Activated CD8-positive, alpha-beta memory T cell treated with anti-CD3 and anti-CD28 coated beads for 36 hours (primary cell): ENCODE measurements around the gene NAT14. TPM values are rescaled to one million over a fixed set of nuclear protein-coding genes. Genes with fewer than 3 reads are reported as not detected.

Experiments
- CTCF ChIA-PET: fragments of 350-600 bp; sonication (Branson Sonifier 250); formaldehyde crosslinking; loops from one replicate; lab custom pipeline; 2021; ENCODE audit warnings: antibody characterized with exemption; lab: Charles Lee
- POLR2A ChIA-PET: fragments of 350-600 bp; sonication (Branson Sonifier 250); formaldehyde crosslinking; loops from one replicate; lab custom pipeline; 2021; ENCODE audit warnings: antibody characterized with exemption; lab: Charles Lee
- total RNA-seq, 2 experiments: library from RNA; stranded (reverse); gene quantifications; one replicate each; pipeline ENCODE4 v1.2.3, GENCODE V29; 2021

NAT14 gene
- total RNA-seq, 2 experiments from 2014 or later, result 32.7 to 33.1 TPM

- POLR2A ChIA-PET, result interaction anchor here (0.6 kb wide), 2 partner anchors 26 to 103 kb away, joined by 3 to 6 read pairs; no protein-coding TSS in a partner anchor
Observed at GRCh38 chr19:55451163-55451964, 33.6 kb upstream of the NAT14 start.

DNA sequence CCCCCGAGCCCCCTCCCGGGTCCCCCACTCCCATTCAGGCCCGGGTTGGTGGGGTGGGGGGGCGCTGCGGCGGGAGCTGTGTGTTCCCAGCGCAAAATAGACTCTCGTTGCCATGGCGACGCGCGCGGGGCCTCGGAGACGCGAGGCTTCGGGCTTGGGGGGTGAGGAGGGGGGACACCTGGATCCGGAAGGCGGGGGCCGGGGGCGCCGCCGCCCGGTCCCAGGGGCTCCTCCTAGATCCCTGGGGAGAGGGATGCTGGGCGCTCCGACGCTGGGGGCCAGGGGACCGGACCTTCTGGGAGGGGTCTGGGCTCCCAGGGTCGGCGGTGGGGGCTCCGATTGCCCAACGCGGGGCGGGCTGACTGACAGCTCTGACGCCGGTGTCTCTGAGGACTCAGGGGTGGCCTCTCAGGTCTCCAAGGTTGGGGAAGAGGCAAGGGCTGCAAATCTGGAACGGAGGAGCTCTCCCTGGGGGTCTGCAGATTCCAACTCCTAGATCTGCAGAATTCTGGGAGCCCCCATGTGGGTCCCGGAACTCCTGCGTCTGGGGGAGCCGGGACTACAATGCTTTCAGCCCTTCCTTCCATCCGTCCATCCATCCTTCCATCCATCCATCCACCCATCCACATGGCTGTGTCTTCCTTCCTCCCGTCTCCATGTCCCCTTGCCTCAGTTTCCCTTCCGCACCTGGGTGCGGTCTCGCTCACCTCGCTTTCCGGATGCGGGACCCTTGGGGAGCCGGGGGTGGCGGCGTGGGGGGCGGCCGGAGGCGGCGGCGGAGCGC, 32.8 kb upstream of the NAT14 start:
- CTCF ChIA-PET, result interaction anchor here (0.6 to 2.2 kb wide), 4 partner anchors 10 to 215 kb away, joined by 3 to 7 read pairs (median 4); partner anchors contain the start of gene ISOC2
- POLR2A ChIA-PET, result interaction anchor here (0.6 kb wide), 1 partner anchor 104 kb away, joined by 3 read pairs; no protein-coding TSS in a partner anchor

More at GRCh38 chr19:55451163-55451964, 33.6 kb upstream of the NAT14 start:
- CTCF ChIA-PET, result interaction anchor here (0.6 to 1.1 kb wide), 3 partner anchors 16 to 216 kb away, joined by 3 to 4 read pairs (median 3); no protein-coding TSS in a partner anchor

DNA sequence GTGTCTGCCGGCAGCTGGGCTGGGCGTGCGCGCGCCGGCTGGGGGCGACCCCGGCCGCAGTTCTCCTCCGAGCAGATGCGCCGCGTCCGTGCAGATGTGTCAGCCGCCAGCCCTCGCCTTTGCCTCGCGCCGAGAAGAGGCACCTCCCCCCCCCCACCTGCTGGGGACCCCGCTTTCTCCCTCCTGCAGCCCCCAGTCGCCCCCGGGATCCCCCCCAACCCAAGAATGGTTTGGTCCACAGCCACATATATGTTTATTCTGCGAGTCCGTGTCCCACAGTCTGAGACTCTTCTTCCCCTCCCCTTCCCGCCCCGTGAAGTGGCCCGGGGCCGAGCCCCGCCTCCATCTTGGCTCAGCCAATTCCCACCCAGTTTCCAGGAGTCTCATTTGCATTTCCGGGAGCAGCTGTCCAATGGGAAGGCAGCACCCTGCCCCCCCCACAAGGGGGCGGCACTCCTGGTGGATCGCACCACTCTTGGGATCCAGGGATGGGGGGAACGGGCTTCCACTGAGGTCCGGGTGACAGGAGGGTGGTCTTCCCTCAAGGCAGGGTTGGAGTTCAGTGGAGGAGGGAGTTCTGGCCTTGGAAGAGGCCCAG, 32.1 kb upstream of the NAT14 start:
- CTCF ChIA-PET, result interaction anchor here (1.0 to 2.2 kb wide), 5 partner anchors 9 to 312 kb away, joined by 3 to 7 read pairs (median 4); partner anchors contain the start of gene ISOC2
- POLR2A ChIA-PET, result no interaction called here

- CTCF ChIA-PET, result interaction anchor here (0.7 to 2.2 kb wide), 5 partner anchors 8 to 313 kb away, joined by 3 to 7 read pairs (median 4); partner anchors contain the start of gene ISOC2
- POLR2A ChIA-PET, result no interaction called here
Observed at GRCh38 chr19:55453511-55454260, 31.3 kb upstream of the NAT14 start.

DNA sequence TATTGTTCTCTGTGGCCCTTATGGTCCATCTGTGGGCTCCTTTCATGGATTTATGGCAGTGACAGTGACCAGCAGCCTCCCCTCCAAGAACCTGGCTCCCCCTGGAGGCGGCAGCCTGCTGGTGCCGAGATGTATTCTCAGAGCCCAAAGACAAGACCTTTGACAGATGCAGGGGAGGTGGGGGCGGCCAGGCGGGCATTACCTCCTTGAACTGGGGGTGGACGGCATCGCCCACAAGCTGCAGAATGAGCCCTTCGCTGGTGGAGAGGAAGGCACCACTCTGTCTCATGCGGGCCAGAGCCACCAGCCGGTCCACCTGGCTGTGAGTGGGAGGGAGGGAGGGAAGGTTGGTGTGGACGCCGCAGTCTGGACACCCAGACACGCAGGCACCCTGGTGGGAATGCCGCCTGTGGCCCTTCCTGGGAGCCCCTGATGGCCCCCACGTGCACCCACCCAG, 30.2 kb upstream of the NAT14 start:
- ChIA-PET CTCF (no interaction called here), POLR2A (no interaction called here)

DNA sequence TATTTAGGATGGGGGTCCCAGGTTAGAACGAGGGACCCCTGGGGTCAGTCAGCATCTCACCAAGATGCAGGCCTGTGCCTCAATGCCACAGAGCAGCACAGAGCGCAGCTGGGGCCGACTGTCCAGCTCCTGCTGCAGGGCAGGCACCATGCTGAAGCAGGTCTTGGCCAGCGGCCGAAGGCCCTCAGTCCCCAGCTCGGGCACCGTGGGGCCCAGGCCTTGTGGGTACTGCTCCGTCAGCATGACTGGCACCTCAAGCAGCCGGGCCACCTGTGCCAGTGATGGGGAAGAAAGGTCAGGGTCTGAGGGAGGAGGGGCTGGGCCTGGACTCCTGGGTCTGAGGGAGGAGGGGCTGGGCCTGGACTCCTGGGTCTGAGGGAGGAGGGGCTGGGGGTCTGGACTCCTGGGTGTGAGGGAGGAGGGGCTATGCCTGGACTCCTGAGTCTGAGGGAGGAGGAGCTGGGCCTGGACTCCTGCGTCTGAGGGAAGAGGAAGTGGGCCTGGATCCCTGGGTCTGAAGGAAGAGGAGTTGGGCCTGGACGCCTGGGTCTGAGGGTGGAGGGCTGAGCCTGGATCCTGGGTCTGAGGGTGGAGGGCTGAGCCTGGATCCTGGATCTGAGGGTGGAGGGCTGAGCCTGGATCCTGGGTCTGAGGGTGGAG, 29.3 kb upstream of the NAT14 start:
- ChIA-PET POLR2A (no interaction called here), CTCF (no interaction called here)

DNA sequence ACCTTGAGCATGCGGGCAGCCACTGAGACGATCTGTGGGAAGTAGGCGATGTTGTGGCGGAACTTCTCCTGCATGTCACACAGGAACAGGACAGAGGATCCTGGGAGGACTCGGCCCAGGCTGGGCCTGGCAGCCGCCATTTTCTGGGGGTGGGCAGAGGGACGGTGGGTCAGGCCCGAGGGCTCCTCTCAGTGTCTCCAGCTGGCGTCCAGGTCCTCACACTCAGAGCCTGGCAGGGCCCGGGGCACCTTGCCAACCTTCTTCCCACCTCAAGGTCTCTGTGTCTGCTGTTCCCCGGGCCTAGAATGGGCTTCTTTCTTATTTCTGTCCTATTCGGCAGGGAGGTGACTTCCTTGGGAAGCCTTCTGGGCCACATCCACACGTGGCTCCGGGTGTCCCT, 28.6 kb upstream of the NAT14 start:
- ChIA-PET CTCF (no interaction called here), POLR2A (no interaction called here)

GRCh38 chr19:55457683-55458457, 27.1 kb upstream of the NAT14 start:
- ChIA-PET POLR2A (no interaction called here), CTCF (no interaction called here)

- ChIA-PET CTCF (interaction anchor here (1.0 to 1.1 kb wide), 2 partner anchors 12 to 44 kb away, joined by 3 to 4 read pairs; no protein-coding TSS in a partner anchor), POLR2A (no interaction called here)
Observed at GRCh38 chr19:55459551-55459949, 25.4 kb upstream of the NAT14 start.

DNA sequence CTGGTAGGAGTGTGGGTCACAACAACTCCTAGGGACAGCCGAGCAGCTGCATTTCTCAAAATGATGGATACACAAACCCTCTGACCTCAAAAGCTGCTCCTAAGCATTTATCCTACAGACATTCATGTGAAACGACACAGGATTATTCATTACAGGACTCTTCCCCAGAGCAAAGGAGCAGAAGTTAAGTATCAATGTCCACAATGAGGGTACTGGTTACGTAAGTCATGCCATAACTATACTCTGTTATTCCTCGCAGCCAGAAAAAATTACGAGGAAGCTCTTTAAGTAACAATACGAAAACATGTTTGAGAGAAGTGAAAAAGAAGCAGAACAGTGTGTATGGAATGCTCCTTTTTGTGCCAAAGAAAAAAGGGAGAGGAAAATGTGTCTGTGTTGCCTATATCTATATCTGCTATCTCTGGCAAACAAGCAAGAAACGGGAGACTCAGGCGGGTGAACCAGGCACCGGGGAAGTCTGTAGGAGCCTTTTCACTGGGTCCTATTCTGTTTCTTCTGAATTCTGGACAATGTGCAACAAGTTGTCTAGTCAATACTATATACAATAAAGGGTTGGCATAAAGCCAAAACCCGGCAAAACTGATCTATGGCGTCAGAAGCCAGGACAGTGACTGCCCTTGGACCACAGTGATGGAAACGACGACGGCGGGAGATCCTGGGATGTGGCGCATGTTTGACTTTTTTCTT, 24.9 kb upstream of the NAT14 start:
- ChIA-PET POLR2A (no interaction called here), CTCF (interaction anchor here (1.0 to 1.1 kb wide), 2 partner anchors 12 to 44 kb away, joined by 3 to 4 read pairs; no protein-coding TSS in a partner anchor)

DNA sequence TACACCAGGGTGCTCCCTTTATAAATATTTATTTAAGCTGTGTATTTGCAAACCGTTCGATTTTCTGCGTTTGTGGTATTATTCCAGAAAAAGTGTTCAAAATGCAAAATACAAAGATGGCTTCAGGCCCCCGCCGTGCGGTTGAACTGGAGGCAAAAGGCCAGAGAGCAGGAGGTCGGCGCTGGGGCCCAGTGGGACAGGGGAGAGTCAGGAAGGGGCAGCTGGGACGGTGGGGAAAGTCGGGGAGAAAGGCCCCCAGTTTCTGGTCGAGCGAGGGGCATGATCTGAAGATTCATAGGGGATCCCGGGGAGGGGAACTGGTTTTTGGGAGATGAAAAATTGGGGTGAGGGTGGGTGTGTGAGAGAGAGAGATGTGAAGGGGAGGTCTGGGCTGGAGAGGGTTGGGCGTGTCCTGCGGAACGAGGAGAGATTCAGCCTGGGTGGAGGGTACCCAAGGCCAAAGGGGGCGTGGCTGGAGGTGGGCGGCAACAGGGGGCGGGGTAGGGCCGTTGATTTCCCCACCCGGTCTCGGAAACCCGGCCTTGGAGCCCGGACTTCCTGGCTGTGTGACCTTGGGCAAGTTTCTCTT, 24.2 kb upstream of the NAT14 start:
- ChIA-PET POLR2A (no interaction called here), CTCF (interaction anchor here (1.0 kb wide), 1 partner anchor 43 kb away, joined by 4 read pairs; no protein-coding TSS in a partner anchor)

GRCh38 chr19:55461259-55461973, 23.6 kb upstream of the NAT14 start, which contains the start of gene ISOC2:
TSS of gene ISOC2 (minus strand) at chr19:55461642. CDS start at chr19:55456486, 5,156 bp downstream.
- ChIA-PET POLR2A (interaction anchor here (0.5 to 1.0 kb wide), 2 partner anchors 15 to 208 kb away, joined by 3 to 8 read pairs; partner anchors contain the start of gene ZNF628), CTCF (interaction anchor here (0.9 to 1.0 kb wide), 3 partner anchors 8 to 42 kb away, joined by 3 to 5 read pairs (median 4); no protein-coding TSS in a partner anchor)

DNA sequence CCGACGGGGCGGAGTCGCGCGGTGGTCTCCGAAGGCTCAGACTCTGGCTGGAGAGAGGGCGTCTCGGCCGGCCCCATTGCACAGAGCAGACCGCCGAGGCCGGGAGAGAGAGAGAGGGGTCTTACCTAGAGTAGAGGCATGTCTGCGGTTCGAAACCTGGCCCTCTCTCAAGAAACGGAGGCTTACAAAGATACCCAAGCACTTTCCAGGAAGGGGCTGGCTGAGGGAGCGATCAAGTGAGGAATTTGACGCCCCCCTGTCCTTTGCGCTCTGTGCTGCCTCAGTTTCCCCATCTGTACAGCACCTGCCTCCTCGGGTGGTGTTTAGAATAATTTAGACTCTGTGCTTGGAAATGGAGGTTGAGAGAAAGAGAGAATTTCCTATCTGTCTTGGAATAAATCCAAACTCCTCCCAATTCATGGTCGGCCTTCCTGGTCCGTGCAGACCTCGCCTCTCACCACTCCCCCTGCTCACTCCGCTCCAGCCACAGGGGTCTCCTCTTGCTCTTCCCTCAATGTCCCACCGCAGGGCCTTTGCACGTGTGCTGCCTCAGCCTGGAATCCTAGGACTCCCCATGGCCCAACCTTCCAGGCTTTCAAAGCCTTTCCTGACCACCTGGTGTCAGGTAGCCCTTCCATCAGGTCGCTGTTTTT, 22.9 kb upstream of the NAT14 start:
- ChIA-PET POLR2A (interaction anchor here (1.0 kb wide), 1 partner anchor 15 kb away, joined by 8 read pairs; the partner anchor contains the start of gene ZNF628), CTCF (interaction anchor here (0.9 to 1.6 kb wide), 4 partner anchors 9 to 42 kb away, joined by 3 to 6 read pairs (median 4); no protein-coding TSS in a partner anchor)

GRCh38 chr19:55462722-55463121, 22.3 kb upstream of the NAT14 start:
- CTCF ChIA-PET, result interaction anchor here (1.6 kb wide), 1 partner anchor 41 kb away, joined by 6 read pairs; no protein-coding TSS in a partner anchor
- POLR2A ChIA-PET, result no interaction called here
